Measurements from ENCODE around the gene CCNYL1. TPM values are rescaled to one million over a fixed set of nuclear protein-coding genes. Genes with fewer than 3 reads are reported as not detected.
A peak's percentile ranks its signal among the peaks of the same experiment; 100 is the strongest.

CCNYL1 gene
- total RNA-seq, 1 experiment from 2014 or later = 21.0 TPM

GRCh38 chr2:207787800-207788199 lies 76.4 kb downstream of the CCNYL1 start:
- no peak for DNase-seq
- Histone ChIP-seq H3K36me3 (no peaks in the 10 kb centered on the region), H3K27me3 (no peaks in the 10 kb centered on the region), H3K4me3 (no peak overlapping the region), H3K9me3 (no peaks in the 10 kb centered on the region)

DNA sequence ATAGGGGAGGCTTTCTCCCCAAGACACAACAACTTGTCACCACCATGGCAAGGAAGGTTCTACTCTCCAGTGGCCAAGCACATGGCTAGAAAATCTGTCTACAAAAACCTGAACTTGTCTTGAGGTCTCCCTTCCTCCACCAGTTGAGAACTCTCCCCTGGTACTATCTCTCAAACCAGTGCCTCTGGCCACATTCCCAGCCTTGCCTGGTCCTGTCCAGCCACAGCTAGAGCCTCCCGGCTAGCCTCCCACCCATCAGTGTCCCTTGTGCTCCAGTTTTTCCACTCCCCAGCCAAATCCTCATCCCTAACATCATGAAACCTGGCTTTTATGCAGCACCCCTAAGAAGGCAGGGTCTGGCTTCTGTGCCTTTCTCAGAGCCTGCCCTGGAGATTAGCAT lies 79.5 kb downstream of the CCNYL1 start:
- H3K36me3 ChIP-seq = no peaks in the 10 kb centered on the region
- no peak for DNase-seq

DNA sequence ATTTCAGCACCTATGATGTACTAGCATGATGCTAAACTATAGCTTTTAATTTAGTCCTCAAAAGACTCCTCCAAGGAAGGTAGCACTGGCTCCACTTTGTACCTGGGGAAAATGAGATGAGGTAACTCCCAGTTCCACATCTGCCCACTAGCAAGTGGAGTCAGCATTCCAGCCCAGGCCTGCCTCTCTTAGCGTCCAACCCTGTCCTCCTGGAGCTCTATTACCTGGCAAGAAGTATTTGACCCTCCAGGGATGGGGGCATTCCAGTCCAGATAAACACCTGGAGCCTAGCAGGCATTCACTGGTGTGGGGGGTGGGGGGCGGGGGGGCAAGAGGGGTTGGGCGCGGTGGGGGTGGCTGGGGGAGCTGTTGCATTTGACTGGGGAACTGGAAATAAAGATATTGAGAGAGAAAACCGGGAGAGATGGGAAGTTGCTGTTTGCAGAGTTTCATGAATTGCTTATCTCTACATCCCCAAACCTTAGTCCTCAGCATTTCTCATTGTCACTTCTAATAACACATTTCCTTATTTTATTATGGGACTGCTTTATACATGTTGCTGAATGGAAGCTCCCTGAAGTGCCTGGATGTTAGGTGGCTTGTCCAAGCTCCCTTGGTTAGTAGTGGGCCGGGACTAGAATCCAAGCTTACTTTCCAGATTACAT lies 80.3 kb downstream of the CCNYL1 start:
- no peak for DNase-seq
- H3K36me3 ChIP-seq = no peaks in the 10 kb centered on the region
- H3K27me3 ChIP-seq = no peaks in the 10 kb centered on the region
- H3K9me3 ChIP-seq = no peaks in the 10 kb centered on the region
- no peak overlapping the region for H3K4me3 ChIP-seq

More for the DNA sequence above, 79.5 kb downstream of the CCNYL1 start:
- no peaks in the 10 kb centered on the region for H3K9me3 ChIP-seq
- no peaks in the 10 kb centered on the region for H3K27me3 ChIP-seq
- no peak overlapping the region for H3K4me3 ChIP-seq

- Histone ChIP-seq H3K4me3 (no peak overlapping the region), H3K27me3 (no peaks in the 10 kb centered on the region), H3K9me3 (no peaks in the 10 kb centered on the region), H3K36me3 (no peaks in the 10 kb centered on the region)
- peak; percentile 24 for DNase-seq
Observed at GRCh38 chr2:207792244-207792785, 80.9 kb downstream of the CCNYL1 start.

- Histone ChIP-seq H3K27me3 (no peaks in the 10 kb centered on the region), H3K9me3 (no peaks in the 10 kb centered on the region), H3K4me3 (no peak overlapping the region), H3K36me3 (no peaks in the 10 kb centered on the region)
- DNase-seq = no peak
Observed at GRCh38 chr2:207796585-207797350, 85.3 kb downstream of the CCNYL1 start.

- Histone ChIP-seq H3K36me3 (no peaks in the 10 kb centered on the region), H3K9me3 (no peaks in the 10 kb centered on the region), H3K4me3 (no peak overlapping the region), H3K27me3 (no peaks in the 10 kb centered on the region)
- DNase-seq = no peak
Observed at GRCh38 chr2:207801259-207801658, 89.8 kb downstream of the CCNYL1 start.

DNA sequence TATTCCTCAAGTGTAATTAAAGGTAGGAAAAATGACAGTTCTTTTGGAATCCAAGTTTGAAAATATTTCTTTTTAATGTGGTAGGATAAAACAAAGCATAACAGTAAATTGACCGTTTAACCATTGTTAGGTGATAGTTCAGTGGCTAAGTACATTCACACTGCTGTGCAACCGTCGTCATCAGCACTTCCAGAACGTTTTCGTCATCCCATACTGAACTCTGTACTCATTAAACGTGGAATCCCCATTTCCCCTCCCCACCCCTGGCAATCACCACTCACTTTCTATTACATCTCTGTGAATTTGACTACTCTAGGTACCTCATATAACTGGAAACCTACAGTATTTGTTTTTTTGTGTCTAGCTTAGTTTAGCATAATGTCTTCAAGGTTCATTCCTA lies 91.2 kb downstream of the CCNYL1 start:
- no peaks in the 10 kb centered on the region for H3K36me3 ChIP-seq
- H3K4me3 ChIP-seq = no peak overlapping the region
- DNase-seq = no peak
- H3K9me3 ChIP-seq = no peaks in the 10 kb centered on the region
- no peaks in the 10 kb centered on the region for H3K27me3 ChIP-seq

Other genes with a start within 250 kb of the CCNYL1 start
- 22.3 and 28.2 TPM in 2 replicates for gene CREB1, start 181.7 kb upstream of the CCNYL1 start, total RNA-seq (2014; rRNA removed; shearing (Covaris generic); ENCODE audit: low replicate concordance)
- gene METTL21A, start 86.2 kb upstream of the CCNYL1 start, total RNA-seq (2014; rRNA removed; shearing (Covaris generic); ENCODE audit: low replicate concordance) = 35.5 and 48.6 TPM in 2 replicates
- gene FZD5, start 58.3 kb downstream of the CCNYL1 start, total RNA-seq (2014; rRNA removed; shearing (Covaris generic); ENCODE audit: low replicate concordance) = 0.27 and 0.56 TPM in 2 replicates